DMS53 treated with DMSO at 0.1 percent for 48 hours (cell line): ENCODE measurements around the gene TUG1.
A peak's percentile ranks its signal among the peaks of the same experiment; 100 is the strongest.

Source experiments
- DNase-seq: peaks from one replicate; lab custom pipeline; 2025; ENCODE audit not compliant: unreplicated experiment; lab: John Stamatoyannopoulos, UW

TUG1 gene

GRCh38 chr22:30968924-30969531 is at the start of gene TUG1:
TSS of gene TUG1 (plus strand) at chr22:30969265.
- DNase-seq, result peak; percentile 59

DNA sequence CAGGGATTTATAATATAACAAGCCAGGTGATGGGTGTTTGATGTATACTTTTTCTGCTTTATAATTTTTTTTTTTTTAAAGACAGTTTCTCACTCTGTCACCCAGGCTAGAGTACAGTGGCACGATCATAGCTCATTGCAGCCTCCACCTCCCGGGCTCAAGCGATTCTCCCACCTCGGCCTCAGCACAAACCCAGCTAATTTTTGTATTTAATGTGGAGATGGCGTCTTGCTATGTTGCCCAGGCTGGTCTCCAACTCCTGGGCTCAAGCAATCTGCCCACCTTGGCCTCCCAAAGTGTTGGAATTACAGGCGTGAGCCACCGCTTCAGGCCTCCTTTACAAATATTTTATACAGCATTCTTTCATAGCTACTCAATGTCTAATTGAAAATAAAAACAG is 49.1 kb upstream of the TUG1 start:
- DNase-seq, result no peak

- DNase-seq, result no peak
Observed at GRCh38 chr22:30920407-30920806, 48.7 kb upstream of the TUG1 start.

DNA sequence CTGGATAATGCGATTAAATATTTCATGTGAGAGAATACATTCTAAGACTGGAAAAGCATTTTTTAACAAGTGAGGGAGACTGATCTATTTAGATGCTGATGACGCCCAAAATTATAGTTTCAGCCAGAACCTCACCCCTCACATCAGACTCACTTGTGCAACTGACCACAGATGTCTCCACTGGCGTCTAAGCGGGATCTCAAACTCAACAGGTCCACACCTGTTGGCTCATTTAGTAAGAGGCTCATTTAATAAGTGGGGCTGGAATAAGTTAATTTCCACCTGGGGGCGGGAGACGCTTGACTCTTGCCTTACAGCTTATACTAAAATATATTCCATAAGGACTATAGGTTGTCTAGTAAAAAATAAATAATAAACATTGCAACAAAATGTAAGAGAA is 48.0 kb upstream of the TUG1 start:
- DNase-seq, result no peak

DNA sequence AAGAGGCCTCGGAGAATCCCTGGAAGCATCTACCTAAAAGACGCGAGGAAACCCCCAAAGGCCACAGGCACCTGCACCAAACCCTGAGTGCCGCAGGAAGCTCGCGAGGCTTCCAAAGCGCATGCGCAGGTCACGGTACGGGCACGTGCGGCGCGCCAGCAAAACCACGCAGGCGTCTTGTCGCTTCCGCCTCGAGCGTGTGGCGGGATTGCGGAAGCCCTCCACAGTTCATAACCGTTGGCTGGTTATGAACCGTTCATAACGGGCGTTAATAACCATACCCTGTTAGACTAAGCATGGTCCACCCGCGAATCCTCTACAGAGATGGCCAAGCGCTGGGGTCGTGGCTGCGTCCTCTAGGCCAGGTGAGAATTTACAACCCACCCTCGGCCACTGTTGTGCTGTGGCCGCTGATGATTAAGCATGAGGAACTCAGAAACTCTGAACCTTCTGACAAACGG is 46.9 kb upstream of the TUG1 start:
- DNase-seq, result peak; percentile 26

DNA sequence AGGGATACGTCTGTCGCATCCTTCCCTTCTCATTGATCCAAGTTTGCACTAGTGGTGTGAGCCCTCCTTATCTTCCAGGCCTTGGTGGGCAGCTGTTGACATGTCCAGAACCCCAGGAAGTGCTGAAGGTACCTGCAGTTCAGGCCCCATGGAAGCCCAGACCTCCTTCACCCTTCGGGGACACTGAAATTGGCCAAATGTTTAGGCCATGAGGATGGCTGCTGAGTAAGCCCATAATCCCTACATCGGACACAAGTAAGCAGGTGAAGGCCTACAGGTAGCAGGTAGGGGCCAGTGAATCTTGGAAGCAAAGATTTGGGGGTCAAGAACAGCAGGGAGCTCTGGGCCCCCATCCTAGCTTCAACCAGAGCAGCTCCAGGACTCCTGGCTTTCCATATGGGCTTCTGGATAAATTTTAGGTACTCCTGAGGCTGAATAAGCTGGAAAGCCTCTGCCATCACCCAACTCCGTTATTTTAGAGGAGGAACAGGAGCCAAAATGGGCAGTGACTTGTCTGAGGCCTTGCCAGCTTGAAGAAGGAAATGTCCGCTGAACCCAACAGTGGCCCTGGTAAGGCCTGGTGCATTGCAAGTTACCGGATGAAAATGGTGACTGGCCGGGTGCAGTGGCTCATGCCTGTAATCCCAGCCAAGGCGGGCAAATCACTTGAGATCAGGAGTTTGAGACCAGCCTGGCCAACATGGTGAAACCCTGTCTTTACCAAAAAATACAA is 45.7 kb upstream of the TUG1 start:
- DNase-seq, result no peak

DNA sequence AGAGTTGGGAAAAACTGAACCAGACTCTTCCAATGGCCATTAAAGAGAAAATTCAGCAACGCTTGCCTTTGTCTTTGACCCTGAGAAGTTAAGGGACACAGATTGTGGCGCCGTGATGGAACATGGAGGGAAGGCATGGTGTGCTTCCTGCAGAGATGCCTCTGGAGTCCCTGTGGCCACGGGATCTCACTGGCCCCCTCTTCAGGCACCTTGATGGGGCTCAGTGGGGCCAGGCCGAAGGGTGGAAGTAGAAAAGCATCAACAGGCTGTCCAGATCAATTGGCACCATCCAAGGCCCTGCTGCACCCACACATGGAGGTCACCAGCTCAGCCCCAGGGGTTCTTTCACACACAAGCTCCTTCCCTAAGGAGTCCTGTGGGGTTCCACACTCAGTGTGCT is 43.4 kb upstream of the TUG1 start:
- no peak for DNase-seq

- DNase-seq, result no peak
Observed at GRCh38 chr22:30926706-30927105, 42.4 kb upstream of the TUG1 start.

DNA sequence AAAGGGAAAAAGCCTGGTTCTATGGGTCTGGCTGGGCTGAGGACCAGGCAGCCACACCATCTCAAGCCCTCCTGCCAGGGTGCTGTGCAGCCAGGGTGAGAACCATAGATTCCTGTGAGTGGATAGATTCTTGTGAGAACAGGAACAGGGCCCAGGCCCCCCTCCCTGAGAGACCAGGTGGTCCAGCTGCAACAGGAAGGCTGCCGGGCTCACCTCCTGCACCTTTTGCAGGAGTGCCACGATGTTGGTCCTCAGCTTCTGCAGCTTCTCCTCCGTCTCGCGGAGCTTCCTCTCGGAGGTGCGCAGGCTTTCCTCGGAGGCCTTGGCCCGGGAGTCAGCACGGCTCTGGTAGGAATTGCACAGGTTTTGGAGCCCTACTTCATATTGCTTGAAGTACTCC is 41.3 kb upstream of the TUG1 start:
- DNase-seq, result no peak

GRCh38 chr22:30928401-30928800 is 40.7 kb upstream of the TUG1 start:
- no peak for DNase-seq

GRCh38 chr22:30930228-30930627 is 38.8 kb upstream of the TUG1 start:
- no peak for DNase-seq

GRCh38 chr22:30931541-30932300 is 37.3 kb upstream of the TUG1 start:
- DNase-seq, result no peak

- no peak for DNase-seq
Observed at GRCh38 chr22:30932661-30933060, 36.4 kb upstream of the TUG1 start.

DNA sequence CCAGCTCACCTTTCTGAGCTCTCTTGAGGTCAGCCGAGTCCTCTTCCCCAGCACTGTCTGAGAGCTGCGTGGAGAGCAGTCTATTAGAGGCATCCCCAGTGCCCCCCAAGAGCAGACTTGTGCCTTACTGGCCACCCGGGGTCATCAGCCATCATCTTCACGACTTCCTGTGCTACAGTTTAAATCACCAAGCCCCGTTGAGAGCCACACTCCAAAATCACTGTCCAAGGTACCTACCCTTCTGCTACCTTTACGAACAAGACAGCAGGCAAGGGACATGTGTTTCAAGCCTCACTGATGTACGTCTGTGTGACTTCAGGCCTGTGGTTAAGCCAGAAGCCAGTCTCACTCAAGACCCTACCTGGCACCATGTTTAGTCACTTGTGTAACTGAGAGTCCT is 35.6 kb upstream of the TUG1 start:
- no peak for DNase-seq

GRCh38 chr22:30934053-30934452 is 35.0 kb upstream of the TUG1 start:
- no peak for DNase-seq

- DNase-seq, result no peak
Observed at GRCh38 chr22:30940685-30941362, 28.2 kb upstream of the TUG1 start.

GRCh38 chr22:30941363-30941740 is 27.7 kb upstream of the TUG1 start:
- no peak for DNase-seq

- DNase-seq, result no peak
Observed at GRCh38 chr22:30943368-30943767, 25.7 kb upstream of the TUG1 start.

DNA sequence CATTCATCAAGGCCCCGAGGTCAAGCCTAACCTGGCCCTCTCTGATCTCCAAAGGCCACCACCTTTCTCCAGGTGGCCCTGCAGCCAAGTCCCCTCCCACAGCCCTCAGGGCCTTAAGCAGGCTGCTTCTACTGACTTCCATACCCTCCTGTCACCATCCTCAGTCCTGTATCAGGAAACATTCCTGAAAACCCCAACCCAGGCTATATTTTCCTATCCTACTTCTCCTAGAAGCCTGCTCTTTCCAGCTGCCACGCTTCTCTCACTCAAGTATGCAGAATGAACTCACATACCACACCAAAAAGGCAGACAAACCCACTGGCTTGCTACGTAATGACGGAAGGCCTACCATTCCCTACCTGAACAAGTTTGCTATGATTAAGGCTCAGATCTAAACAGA is 24.1 kb upstream of the TUG1 start:
- no peak for DNase-seq

DNA sequence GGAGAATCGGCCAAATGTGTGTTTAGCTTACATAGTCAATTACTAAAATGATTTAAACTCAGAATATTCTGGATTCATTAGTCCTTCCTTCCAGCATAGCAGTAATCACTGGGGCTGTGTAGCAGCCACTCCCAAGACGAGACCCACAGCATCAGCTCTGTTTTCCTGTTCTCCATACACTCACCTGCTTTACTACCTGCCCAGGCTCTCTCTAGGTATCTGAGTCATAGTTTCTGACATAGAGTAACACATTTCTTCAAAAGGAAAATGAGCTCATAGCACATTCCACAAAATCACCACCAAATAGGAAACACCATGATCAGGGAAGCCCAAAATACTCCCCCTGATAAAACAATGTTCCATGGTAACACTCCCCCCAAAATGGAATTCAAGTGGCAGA is 23.4 kb upstream of the TUG1 start:
- DNase-seq, result no peak

GRCh38 chr22:30946354-30946753 is 22.7 kb upstream of the TUG1 start:
- DNase-seq, result no peak
